HG03378 (cell line): Measurements from ENCODE around the gene ZPLD1.
A peak's percentile ranks its signal among the peaks of the same experiment; 100 is the strongest.

ENCODE experiments used
- ATAC-seq: cut with Tn5 transposase; IDR thresholded peaks from one replicate; pipeline ENCODE4 v1.9.1; 2021; ENCODE audit warnings: mild to moderate bottlenecking, moderate library complexity; ENCODE audit not compliant: unreplicated experiment

The ZPLD1 gene

GRCh38 chr3:102521246-102521645 is 86.4 kb downstream of the ZPLD1 start:
- no peak for ATAC-seq

GRCh38 chr3:102525624-102526023 is 90.8 kb downstream of the ZPLD1 start:
- peak; percentile 65 for ATAC-seq

GRCh38 chr3:102526865-102527264 is 92.0 kb downstream of the ZPLD1 start:
- ATAC-seq: no peak

DNA sequence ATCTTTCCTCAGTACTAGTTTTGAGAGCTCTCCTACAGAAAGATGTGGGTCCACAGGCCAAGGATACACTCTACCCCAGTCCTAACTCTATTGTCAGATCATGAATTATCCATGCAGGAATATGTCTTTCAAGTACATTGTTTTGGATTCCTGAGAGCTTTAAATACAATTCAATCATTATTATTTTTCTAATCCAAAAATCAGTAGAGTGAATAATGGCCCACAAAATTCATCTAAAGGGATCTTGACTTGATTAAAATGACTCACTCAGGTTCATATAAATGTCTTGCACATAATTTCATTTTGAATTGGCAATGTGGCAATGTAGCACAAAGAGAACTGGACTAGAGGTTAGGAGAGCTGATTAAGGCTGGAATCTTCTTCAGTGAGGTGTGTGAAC is 93.9 kb downstream of the ZPLD1 start:
- ATAC-seq: no peak
